Measurements from ENCODE around the gene KRTAP10-6. TPM values are rescaled to one million over a fixed set of nuclear protein-coding genes. Genes with fewer than 3 reads are reported as not detected.
"Not testable (repeated sequence)": the region's sequence is repeated elsewhere in the genome, so short reads cannot be mapped to it uniquely, and the experiment has no call there.

The KRTAP10-6 gene
- total and polyA plus RNA-seq, 4 donors: not detected

DNA sequence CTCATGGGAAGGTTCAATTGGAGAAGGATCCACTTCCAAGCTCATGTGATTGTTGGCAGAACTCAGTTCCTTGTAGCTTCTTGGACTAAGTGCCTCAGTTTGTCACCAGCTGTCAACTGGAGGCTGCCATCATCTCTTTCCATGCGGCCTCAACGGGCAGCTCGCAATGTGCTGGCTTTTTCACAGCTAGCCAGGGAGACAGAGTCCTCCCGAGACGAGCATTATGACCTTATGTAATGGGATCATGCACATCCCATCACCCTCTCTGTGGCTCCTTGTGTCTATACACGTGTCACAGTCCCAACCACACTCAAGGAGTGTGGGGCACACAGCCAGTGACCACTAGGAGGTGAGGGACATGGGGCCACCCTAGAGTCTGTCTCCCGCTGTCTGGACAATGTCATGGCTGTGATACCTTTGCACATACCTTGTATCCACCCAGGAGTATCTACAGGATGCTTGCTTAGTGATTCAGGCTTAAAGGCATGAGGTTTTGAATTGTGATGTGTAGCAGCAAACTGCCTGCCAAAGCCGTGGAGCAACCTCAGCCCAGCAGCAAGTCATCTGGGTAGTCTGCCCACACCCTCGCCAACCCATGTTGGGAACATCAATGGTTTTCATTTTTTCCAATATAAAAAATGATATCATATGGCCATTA is 3.9 kb upstream of the KRTAP10-6 start:
- Histone ChIP-seq H3K4me3 (ENCODE audit: low read length in 2 of 2) (no peak overlapping the region), H3K9me3 (ENCODE audit: control insufficient read depth, low read length) (peaks cover 3% of the 10 kb centered on the region), H3K4me1 (ENCODE audit: control insufficient read depth in 1 of 2, insufficient read depth in 2 of 2, low read length in 2 of 2) (no peaks in the 10 kb centered on the region), H3K36me3 (ENCODE audit: control insufficient read depth in 1 of 2, insufficient read depth in 2 of 2, low read length in 1 of 2) (no peaks in the 10 kb centered on the region), H3K27ac (ENCODE audit: low read depth in 1 of 2, low read length in 2 of 2) (no peak overlapping the region), H3K27me3 (ENCODE audit: control insufficient read depth in 1 of 2, insufficient read depth in 2 of 2, low read length in 1 of 2) (no peaks in the 10 kb centered on the region)
- no peak for ATAC-seq (ENCODE audit: low FRiP score)
- intact Hi-C loops (cut with DNase I): no loop called here
- DNase-seq: no peak
- 40 to 50% methylated on average over 9 of the region's 9 CpGs for WGBS, 2 donors

DNA sequence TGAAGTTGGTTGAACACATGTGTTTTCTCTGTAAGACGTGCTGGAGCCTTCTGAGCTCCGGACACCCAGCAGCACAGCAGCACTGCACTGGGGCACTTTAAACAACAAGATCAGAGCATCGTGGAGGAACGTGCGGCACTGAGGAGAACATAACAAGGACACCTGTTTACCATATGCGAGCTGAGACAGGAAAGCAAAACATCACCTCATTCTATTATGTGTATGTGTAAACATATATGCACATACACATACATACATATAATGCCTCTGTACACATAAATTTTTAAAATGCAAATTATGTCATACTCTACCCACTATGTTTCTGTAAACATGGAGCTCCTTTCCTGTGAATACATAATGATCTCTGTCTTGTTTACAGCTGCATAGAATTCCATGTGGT is 3.2 kb upstream of the KRTAP10-6 start:
- DNase-seq (no peak), ATAC-seq (ENCODE audit: low FRiP score) (no peak)
- H3K4me1 ChIP-seq (ENCODE audit: control insufficient read depth in 1 of 2, insufficient read depth in 2 of 2, low read length in 2 of 2): no peaks in the 10 kb centered on the region
- H3K27ac ChIP-seq (ENCODE audit: low read depth in 1 of 2, low read length in 2 of 2): no peak overlapping the region
- H3K4me3 ChIP-seq (ENCODE audit: low read length in 2 of 2): no peak overlapping the region
- intact Hi-C loops (cut with DNase I): no loop called here
- H3K36me3 ChIP-seq (ENCODE audit: control insufficient read depth in 1 of 2, insufficient read depth in 2 of 2, low read length in 1 of 2): no peaks in the 10 kb centered on the region
- peaks cover 3% of the 10 kb centered on the region for H3K9me3 ChIP-seq (ENCODE audit: control insufficient read depth, low read length)
- 79% methylated on average over 6 of the region's 6 CpGs for WGBS, 2 donors
- no peaks in the 10 kb centered on the region for H3K27me3 ChIP-seq (ENCODE audit: control insufficient read depth in 1 of 2, insufficient read depth in 2 of 2, low read length in 1 of 2)

DNA sequence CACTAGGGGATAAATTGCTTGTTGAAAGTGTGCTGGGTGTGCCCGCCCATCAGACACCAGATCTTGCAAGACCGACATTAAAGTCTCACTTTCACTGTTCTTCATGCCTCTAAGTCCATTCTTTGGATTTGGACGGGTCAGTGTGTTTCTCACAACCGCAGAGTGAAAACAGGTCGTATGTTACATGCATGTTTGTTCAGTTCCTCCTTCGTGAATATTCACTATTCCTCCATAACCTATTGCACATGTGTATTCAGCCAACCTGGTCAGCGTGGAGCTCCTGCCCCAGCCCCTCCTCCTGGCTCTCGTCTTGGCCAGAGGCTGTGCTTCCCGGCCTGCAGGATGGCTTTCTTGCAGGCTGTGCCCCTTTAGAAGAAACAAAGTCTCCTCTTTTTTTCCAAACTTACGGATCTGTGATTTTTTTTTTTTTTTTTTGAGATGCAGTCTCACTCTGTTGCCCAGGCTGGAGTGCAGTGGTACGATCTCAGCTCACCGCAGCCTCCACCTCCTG is 2.2 kb upstream of the KRTAP10-6 start:
- DNase-seq (no peak), ATAC-seq (ENCODE audit: low FRiP score) (no peak)
- Histone ChIP-seq H3K36me3 (ENCODE audit: control insufficient read depth in 1 of 2, insufficient read depth in 2 of 2, low read length in 1 of 2) (no peaks in the 10 kb centered on the region), H3K4me3 (ENCODE audit: low read length in 2 of 2) (no peak overlapping the region), H3K9me3 (ENCODE audit: control insufficient read depth, low read length) (peaks cover 3% of the 10 kb centered on the region), H3K27ac (ENCODE audit: low read depth in 1 of 2, low read length in 2 of 2) (no peak overlapping the region), H3K27me3 (ENCODE audit: control insufficient read depth in 1 of 2, insufficient read depth in 2 of 2, low read length in 1 of 2) (no peaks in the 10 kb centered on the region), H3K4me1 (ENCODE audit: control insufficient read depth in 1 of 2, insufficient read depth in 2 of 2, low read length in 2 of 2) (no peaks in the 10 kb centered on the region)
- intact Hi-C loops (cut with DNase I): no loop called here
- WGBS, 2 donors: 86 to 90% methylated on average over 12 of the region's 12 CpGs

DNA sequence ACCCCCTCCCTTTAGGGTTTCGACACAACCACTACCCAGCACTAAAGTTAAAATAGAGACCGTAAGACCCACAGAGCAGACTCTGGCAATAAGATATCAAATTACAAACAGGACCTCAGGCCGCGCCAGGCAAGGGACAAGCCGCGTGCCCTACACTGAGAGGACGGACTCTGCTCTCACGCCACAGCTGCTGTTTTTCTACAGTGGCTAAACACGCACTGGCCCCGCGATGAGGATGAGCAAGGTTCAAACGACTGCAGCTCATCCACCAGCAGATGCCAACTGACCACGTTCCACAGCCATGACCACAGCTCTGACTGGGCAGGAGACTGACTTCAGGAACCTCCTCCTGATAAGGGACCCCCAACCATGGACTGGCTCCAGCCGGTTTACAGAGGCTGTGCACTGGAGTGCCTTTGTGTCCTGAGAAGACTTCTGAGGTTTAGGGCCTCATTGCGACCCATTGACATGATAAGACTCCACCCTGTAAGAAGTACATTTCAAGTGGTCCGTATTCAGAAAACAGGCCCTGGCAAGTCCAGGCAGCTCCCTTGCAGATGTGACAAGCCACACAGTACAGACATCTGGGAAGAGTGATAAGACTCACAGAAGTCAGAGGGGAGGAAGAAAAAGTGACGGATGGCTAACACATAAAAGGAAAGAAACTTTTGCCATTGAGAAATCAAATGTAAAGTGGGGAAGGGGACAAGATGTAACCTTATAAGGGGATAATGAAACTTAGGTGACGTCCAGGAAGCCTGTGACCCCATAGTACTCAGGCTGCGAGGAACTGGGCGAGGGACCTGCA is 1.5 kb upstream of the KRTAP10-6 start:
- no peak for ATAC-seq (ENCODE audit: low FRiP score)
- Histone ChIP-seq H3K27ac (ENCODE audit: low read depth in 1 of 2, low read length in 2 of 2) (no peak overlapping the region), H3K4me1 (ENCODE audit: control insufficient read depth in 1 of 2, insufficient read depth in 2 of 2, low read length in 2 of 2) (no peaks in the 10 kb centered on the region), H3K9me3 (ENCODE audit: control insufficient read depth, low read length) (no peaks in the 10 kb centered on the region), H3K4me3 (ENCODE audit: low read length in 2 of 2) (no peak overlapping the region), H3K36me3 (ENCODE audit: control insufficient read depth in 1 of 2, insufficient read depth in 2 of 2, low read length in 1 of 2) (no peaks in the 10 kb centered on the region), H3K27me3 (ENCODE audit: control insufficient read depth in 1 of 2, insufficient read depth in 2 of 2, low read length in 1 of 2) (no peaks in the 10 kb centered on the region)
- intact Hi-C loops (cut with DNase I): no loop called here
- no peak for DNase-seq
- 30 to 32% methylated on average over 20 of the region's 20 CpGs for WGBS, 2 donors

DNA sequence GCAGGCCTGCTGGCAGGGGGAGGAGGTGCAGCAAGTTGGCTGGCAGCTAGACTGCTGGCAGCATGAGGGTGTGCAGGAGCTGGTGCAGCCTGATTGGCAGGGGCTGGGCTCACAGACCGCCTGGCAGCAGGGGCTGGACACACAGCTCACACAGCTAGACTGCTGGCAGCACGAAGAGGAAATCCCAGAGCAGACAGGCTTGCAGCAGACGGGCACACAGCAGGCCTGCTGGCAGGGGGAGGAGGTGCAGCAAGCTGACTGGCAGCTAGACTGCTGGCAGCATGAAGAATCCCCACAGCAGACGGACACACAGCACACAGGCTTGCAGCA is 539 bp downstream of the KRTAP10-6 start:
- WGBS, 2 donors: 0 to 7% methylated on average over 3 to 4 of the region's 4 CpGs

DNA sequence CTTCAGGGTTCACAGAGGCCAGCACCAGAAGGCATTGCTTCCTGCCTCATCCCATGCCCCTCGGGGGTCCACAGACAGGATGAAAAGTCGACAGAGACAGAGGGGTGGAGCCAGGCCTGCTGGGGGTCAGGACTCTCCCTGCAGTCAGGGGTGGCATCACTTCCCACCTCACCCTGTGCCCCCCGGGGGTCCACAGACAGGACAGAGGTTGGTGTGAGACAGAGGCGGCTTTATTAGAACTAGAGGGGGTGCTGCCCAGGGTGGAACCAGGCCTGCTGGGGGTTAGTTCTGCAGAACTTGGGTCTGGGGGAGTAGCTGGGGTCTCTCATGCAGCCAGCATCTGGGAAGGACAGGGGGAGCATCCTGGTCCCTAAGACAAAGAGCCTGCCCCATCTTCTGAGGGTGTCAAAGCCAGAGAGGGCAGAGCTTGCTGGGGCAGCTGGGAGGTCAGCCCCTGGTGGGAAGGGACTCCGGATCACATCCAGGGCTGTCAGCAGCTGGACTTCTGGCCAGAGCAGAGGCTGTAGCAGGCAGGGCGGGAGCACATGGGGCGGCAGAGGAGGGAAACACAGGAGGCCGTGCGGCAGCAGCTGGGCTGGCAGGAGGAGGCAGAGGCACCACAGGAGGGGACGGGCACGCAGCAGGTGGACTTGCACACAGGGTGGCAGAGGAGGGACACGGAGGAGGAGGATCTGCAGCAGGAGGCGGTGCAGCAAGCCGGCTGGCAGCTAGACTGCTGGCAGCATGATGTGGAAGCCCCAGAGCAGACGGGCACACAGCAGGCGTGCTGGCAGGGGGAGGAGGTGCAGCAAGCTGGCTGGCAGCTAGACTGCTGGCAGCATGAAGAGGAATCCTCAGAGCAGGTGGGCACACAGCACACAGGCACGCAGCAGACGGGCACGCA is 1.2 kb downstream of the KRTAP10-6 start:
- intact Hi-C loops (cut with DNase I); H3K4me1 ChIP-seq (ENCODE audit: control insufficient read depth in 1 of 2, insufficient read depth in 2 of 2, low read length in 2 of 2); ATAC-seq (ENCODE audit: low FRiP score); H3K36me3 ChIP-seq (ENCODE audit: control insufficient read depth in 1 of 2, insufficient read depth in 2 of 2, low read length in 1 of 2); H3K9me3 ChIP-seq (ENCODE audit: control insufficient read depth, low read length); H3K27me3 ChIP-seq (ENCODE audit: control insufficient read depth in 1 of 2, insufficient read depth in 2 of 2, low read length in 1 of 2); H3K4me3 ChIP-seq (ENCODE audit: low read length in 2 of 2); H3K27ac ChIP-seq (ENCODE audit: low read depth in 1 of 2, low read length in 2 of 2): not testable (repeated sequence)
- DNase-seq: peak in 1 of 2 donors; percentile 38
- 31 to 35% methylated on average over 14 to 19 of the region's 19 CpGs for WGBS, 2 donors

More for the DNA sequence above, 539 bp downstream of the KRTAP10-6 start:
- ATAC-seq (ENCODE audit: low FRiP score); H3K27ac ChIP-seq (ENCODE audit: low read depth in 1 of 2, low read length in 2 of 2); H3K27me3 ChIP-seq (ENCODE audit: control insufficient read depth in 1 of 2, insufficient read depth in 2 of 2, low read length in 1 of 2); H3K9me3 ChIP-seq (ENCODE audit: control insufficient read depth, low read length); H3K36me3 ChIP-seq (ENCODE audit: control insufficient read depth in 1 of 2, insufficient read depth in 2 of 2, low read length in 1 of 2); intact Hi-C loops (cut with DNase I); H3K4me3 ChIP-seq (ENCODE audit: low read length in 2 of 2); H3K4me1 ChIP-seq (ENCODE audit: control insufficient read depth in 1 of 2, insufficient read depth in 2 of 2, low read length in 2 of 2): not testable (repeated sequence)
- peak in 1 of 2 donors; percentile 38 for DNase-seq

DNA sequence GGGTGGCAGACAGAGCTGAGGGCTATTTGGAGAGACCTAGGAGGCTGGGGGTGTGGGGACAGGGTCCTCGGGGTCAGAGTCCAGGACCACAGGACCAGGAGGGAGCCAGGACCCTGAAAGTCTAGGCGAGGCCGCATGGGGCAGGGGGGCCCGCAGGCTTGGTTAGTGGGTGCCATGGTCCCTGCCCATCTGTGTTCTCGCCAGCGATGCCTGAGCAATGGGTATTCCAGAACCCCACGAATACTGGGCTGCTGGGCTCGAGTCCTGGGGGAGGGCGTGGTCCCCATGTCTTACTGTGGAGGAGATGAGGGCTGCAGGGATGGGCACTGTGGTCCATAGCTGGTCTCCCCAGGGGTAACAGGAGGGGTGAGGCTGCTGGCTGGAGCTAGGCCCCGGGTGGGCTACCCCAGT is 2.0 kb downstream of the KRTAP10-6 start:
- no peak overlapping the region for H3K4me3 ChIP-seq (ENCODE audit: low read length in 2 of 2)
- H3K36me3 ChIP-seq (ENCODE audit: control insufficient read depth in 1 of 2, insufficient read depth in 2 of 2, low read length in 1 of 2): no peaks in the 10 kb centered on the region
- ATAC-seq (ENCODE audit: low FRiP score): no peak
- WGBS, 2 donors: 81 to 83% methylated on average over 7 to 10 of the region's 10 CpGs
- no peak overlapping the region for H3K27ac ChIP-seq (ENCODE audit: low read depth in 1 of 2, low read length in 2 of 2)
- peak in 1 of 2 donors; percentile 75 for DNase-seq
- H3K4me1 ChIP-seq (ENCODE audit: control insufficient read depth in 1 of 2, insufficient read depth in 2 of 2, low read length in 2 of 2): no peaks in the 10 kb centered on the region
- H3K9me3 ChIP-seq (ENCODE audit: control insufficient read depth, low read length): peaks cover 2% of the 10 kb centered on the region
- intact Hi-C loops (cut with DNase I): no loop called here
- H3K27me3 ChIP-seq (ENCODE audit: control insufficient read depth in 1 of 2, insufficient read depth in 2 of 2, low read length in 1 of 2): no peaks in the 10 kb centered on the region

DNA sequence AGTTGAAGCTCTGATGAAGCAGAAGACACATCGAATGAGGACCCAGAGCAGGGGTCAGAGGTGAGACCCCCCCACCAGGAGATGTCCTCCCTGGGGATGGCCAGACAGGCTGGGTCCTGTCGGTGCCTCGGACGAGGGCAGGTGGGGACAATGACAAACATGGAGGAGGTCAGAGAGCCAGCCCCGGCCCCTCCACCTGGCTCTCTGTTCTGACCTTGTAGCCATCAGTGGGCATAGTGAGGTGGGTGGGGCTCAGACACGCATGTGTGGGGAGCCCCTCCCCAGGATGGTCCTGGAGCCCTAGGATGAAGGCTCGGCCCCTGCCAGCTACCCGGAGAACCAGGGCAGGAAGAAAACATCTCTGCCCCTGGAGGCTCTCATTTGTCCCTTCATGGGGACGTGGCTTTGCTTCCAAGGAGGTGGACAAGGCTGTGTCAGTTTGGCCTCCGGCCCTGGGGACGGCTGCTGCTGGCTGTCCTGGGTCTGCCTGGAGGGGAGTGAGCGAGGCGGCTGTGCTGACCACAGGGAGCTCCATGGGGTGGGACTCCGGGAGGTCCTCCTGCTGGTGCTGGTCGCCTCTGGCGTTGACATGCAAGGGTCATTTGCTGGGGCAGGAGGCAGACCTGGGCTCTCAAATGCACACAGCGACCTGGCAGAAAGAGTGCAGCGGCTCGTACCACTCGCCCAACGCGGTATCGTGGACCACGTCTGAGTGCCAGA is 2.6 kb downstream of the KRTAP10-6 start:
- peak in 1 of 2 donors; percentile 64 for DNase-seq
- Histone ChIP-seq H3K27me3 (ENCODE audit: control insufficient read depth in 1 of 2, insufficient read depth in 2 of 2, low read length in 1 of 2) (no peaks in the 10 kb centered on the region), H3K4me3 (ENCODE audit: low read length in 2 of 2) (no peak overlapping the region), H3K36me3 (ENCODE audit: control insufficient read depth in 1 of 2, insufficient read depth in 2 of 2, low read length in 1 of 2) (no peaks in the 10 kb centered on the region), H3K27ac (ENCODE audit: low read depth in 1 of 2, low read length in 2 of 2) (no peak overlapping the region), H3K4me1 (ENCODE audit: control insufficient read depth in 1 of 2, insufficient read depth in 2 of 2, low read length in 2 of 2) (no peaks in the 10 kb centered on the region), H3K9me3 (ENCODE audit: control insufficient read depth, low read length) (peaks cover 2% of the 10 kb centered on the region)
- ATAC-seq (ENCODE audit: low FRiP score): no peak
- intact Hi-C loops (cut with DNase I): no loop called here
- 80% methylated on average over 24 of the region's 24 CpGs for WGBS, 2 donors

All from aorta (tissue), 5 donors.